ENCODE data around the gene PARP3. TPM values are rescaled to one million over a fixed set of nuclear protein-coding genes. Genes with fewer than 3 reads are reported as not detected.

The PARP3 gene
- total and polyA plus RNA-seq, 9 of the 15 experiments (the other 6 are each of a cell fraction or from before 2014, with no cell fraction given), result 0.46 to 6.6 (median 4.5) TPM

GRCh38 chr3:51982838-51983577, 40.8 kb downstream of the PARP3 start, which contains the start of gene ACY1 (continued):
- TF ChIP-seq FOXJ2 (tag; IDR thresholded peaks at IDR 0.05), result no peak
- TF ChIP-seq ZBTB40 (IDR thresholded peaks at IDR 0.05), result peak; percentile 53
- TF ChIP-seq ZBTB40 (CRISPR knock-in tag; IDR thresholded peaks at IDR 0.05), result no peak
- TF ChIP-seq YBX1 (IDR thresholded peaks at IDR 0.05), result no peak
- no peak for TF ChIP-seq CHD7 (IDR thresholded peaks at IDR 0.05; ENCODE audit: low read depth, low read length)
- no peak for TF ChIP-seq SRSF9 (IDR thresholded peaks at IDR 0.05; ENCODE audit: borderline replicate concordance, low read depth, low read length)
